NB4 (cell line): ENCODE measurements around the gene PRKAG1.
A peak's percentile ranks its signal among the peaks of the same experiment; 100 is the strongest.

Experiments used
- POLR2A ChIP-seq: IDR thresholded peaks from 2 replicates; pipeline ENCODE4 v1.6.1; 2011; ENCODE audit warnings: mild to moderate bottlenecking; ENCODE audit not compliant: insufficient read length; ENCODE audit errors: extremely low read depth
- TF ChIP-seq, protein P1 (sequence below): IDR thresholded peaks from one replicate; pipeline ENCODE4 v1.5.1; 2012; ENCODE audit warnings: low read depth, low read length

DNA sequence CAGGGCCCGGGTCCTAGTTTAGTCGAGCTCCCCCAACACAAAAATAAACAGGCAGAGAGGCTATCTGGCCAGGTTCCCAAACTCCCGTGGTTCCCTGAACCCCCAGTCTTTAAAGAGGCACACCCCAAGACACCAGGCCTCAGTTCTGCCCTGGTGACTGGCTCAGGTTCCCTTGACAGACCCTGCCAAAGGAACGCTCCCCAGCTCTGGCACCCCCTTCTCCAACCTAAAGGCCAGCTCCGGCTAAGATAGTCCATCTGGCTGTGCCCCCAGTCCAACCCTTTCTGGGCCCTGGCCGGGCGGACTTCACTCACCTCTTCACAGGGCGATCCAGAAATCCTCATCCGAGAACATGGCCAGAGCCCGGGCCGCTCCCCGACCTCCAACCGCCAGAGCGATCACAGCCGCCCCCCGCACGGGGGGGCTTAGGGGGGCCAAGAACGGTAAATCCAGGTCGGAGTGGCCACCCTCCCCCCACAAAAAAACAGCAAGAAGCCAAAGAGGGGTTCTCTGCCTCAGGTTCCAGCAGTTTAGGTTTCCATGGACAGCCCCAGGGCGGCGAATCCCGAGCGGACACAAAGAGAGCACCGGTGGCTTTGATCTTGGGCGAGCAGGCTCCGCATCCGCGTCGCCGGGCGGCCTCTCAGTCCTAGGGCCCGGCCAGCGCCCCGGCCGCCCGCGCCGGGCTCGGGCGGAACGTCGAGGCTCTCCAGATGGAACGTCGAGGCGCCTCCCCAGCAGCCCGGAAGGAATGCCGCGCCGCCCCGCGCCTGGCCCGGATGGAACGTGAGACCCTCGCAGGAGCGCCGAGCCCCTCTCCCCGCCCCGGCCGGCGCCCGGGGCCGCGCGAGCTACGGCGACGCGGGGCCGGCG, 41.0 kb upstream of the PRKAG1 start:
- TF ChIP-seq, protein P1, sequence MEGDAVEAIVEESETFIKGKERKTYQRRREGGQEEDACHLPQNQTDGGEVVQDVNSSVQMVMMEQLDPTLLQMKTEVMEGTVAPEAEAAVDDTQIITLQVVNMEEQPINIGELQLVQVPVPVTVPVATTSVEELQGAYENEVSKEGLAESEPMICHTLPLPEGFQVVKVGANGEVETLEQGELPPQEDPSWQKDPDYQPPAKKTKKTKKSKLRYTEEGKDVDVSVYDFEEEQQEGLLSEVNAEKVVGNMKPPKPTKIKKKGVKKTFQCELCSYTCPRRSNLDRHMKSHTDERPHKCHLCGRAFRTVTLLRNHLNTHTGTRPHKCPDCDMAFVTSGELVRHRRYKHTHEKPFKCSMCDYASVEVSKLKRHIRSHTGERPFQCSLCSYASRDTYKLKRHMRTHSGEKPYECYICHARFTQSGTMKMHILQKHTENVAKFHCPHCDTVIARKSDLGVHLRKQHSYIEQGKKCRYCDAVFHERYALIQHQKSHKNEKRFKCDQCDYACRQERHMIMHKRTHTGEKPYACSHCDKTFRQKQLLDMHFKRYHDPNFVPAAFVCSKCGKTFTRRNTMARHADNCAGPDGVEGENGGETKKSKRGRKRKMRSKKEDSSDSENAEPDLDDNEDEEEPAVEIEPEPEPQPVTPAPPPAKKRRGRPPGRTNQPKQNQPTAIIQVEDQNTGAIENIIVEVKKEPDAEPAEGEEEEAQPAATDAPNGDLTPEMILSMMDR: no peak
- peak; percentile 8 for TF ChIP-seq POLR2A
